ENCODE measurements around the gene CBARP. TPM values are rescaled to one million over a fixed set of nuclear protein-coding genes. Genes with fewer than 3 reads are reported as not detected.

Gene CBARP
- polyA plus RNA-seq, 3 donors = not detected

GRCh38 chr19:1277061-1277460, 39.3 kb upstream of the CBARP start:
- TF ChIP-seq CTCF (IDR thresholded peaks at IDR 0.05) = no peak
- Histone ChIP-seq H3K9me3 (replicated peaks in 1 of 2; ENCODE audit: control insufficient read depth in 1 of 2, insufficient read depth in 1 of 2, low read length in 2 of 2) (no peaks in the 10 kb centered on the region), H3K9ac (ENCODE audit: insufficient read depth, low read length, poor library complexity, severe bottlenecking) (no peak overlapping the region), H4K20me1 (ENCODE audit: insufficient read depth, low read length) (peaks cover 53% of the 10 kb centered on the region), H3K27me3 (ENCODE audit: control insufficient read depth in 2 of 2, insufficient read depth in 2 of 2, low read length in 2 of 2) (no peaks in the 10 kb centered on the region), H3K4me2 (replicated peaks; ENCODE audit: extremely low read depth, low read length, poor library complexity, severe bottlenecking) (no peak overlapping the region), H3K4me1 (ENCODE audit: control insufficient read depth in 1 of 2, insufficient read depth in 2 of 2, low read length in 2 of 2) (peaks cover 41 to 50% of the 10 kb centered on the region in 2 donors), H3K36me3 (replicated peaks in 1 of 2; ENCODE audit: control insufficient read depth in 1 of 2, insufficient read depth in 2 of 2, low read length in 2 of 2) (peaks cover 39 to 42% of the 10 kb centered on the region in 2 donors), H3K4me3 (replicated peaks in 1 of 3; ENCODE audit: low read depth in 2 of 3, low read length in 3 of 3) (no peak overlapping the region), H3K27ac (ENCODE audit: low read depth in 1 of 2, low read length in 2 of 2) (peak overlapping the region in 1 of 2 donors; percentile 89), H2AFZ (ENCODE audit: insufficient read depth, low read depth, low read length, poor library complexity, severe bottlenecking) (no peak overlapping the region), H3K79me2 (ENCODE audit: insufficient read depth, low read length) (peaks cover 42% of the 10 kb centered on the region)
- 98% methylated on average over 9 of the region's 15 CpGs for WGBS (ENCODE audit: insufficient coverage)
- Mint-ChIP-seq H3K36me3 (peaks cover 37 to 61% of the 10 kb centered on the region in 2 donors), H3K27ac (peak overlapping the region in 6 of 7 donors; percentile 54 to 85 (median 80)), H3K4me1 (peaks cover 39% of the 10 kb centered on the region), H3K4me3 (peak overlapping the region in 1 of 2 donors; percentile 65), H3K9me3 (peaks cover 0 to 2% (median 0%) of the 10 kb centered on the region in 7 donors), H3K27me3 (ENCODE audit: low read depth in 3 of 3) (no peaks in the 10 kb centered on the region)
- DNase-seq = no peak
- intact Hi-C loops (cut with micrococcal nuclease) = loop anchor here (5.0 kb wide), 2 partner anchors 80 to 105 kb away; partner anchors contain the start of gene NDUFS7 (in 2 of the 2)

- Histone ChIP-seq H3K4me1 (ENCODE audit: control insufficient read depth in 1 of 2, insufficient read depth in 2 of 2, low read length in 2 of 2) (peaks cover 45 to 54% of the 10 kb centered on the region in 2 donors), H3K27ac (ENCODE audit: low read depth in 1 of 2, low read length in 2 of 2) (peak overlapping the region in 1 of 2 donors; percentile 89), H3K9ac (ENCODE audit: insufficient read depth, low read length, poor library complexity, severe bottlenecking) (peak overlapping the region; percentile 90), H3K27me3 (ENCODE audit: control insufficient read depth in 2 of 2, insufficient read depth in 2 of 2, low read length in 2 of 2) (no peaks in the 10 kb centered on the region), H3K4me3 (replicated peaks in 1 of 3; ENCODE audit: low read depth in 2 of 3, low read length in 3 of 3) (peak overlapping the region in 2 of 3 experiments; percentile 71 to 81), H4K20me1 (ENCODE audit: insufficient read depth, low read length) (peaks cover 58% of the 10 kb centered on the region), H3K4me2 (replicated peaks; ENCODE audit: extremely low read depth, low read length, poor library complexity, severe bottlenecking) (peak overlapping the region; percentile 92), H3K9me3 (replicated peaks in 1 of 2; ENCODE audit: control insufficient read depth in 1 of 2, insufficient read depth in 1 of 2, low read length in 2 of 2) (no peaks in the 10 kb centered on the region), H3K36me3 (replicated peaks in 1 of 2; ENCODE audit: control insufficient read depth in 1 of 2, insufficient read depth in 2 of 2, low read length in 2 of 2) (peaks cover 43 to 47% of the 10 kb centered on the region in 2 donors), H3K79me2 (ENCODE audit: insufficient read depth, low read length) (peaks cover 46% of the 10 kb centered on the region), H2AFZ (ENCODE audit: insufficient read depth, low read depth, low read length, poor library complexity, severe bottlenecking) (peak overlapping the region; percentile 77)
- WGBS (ENCODE audit: insufficient coverage) = 44% methylated on average over 10 of the region's 10 CpGs
- no peak for TF ChIP-seq CTCF (IDR thresholded peaks at IDR 0.05)
- Mint-ChIP-seq H3K4me3 (peak overlapping the region; percentile 65 to 71), H3K27ac (peak overlapping the region; percentile 54 to 85 (median 80)), H3K9me3 (peaks cover 0 to 2% (median 0%) of the 10 kb centered on the region in 7 donors), H3K27me3 (ENCODE audit: low read depth in 3 of 3) (no peaks in the 10 kb centered on the region), H3K4me1 (peaks cover 43% of the 10 kb centered on the region), H3K36me3 (peaks cover 41 to 65% of the 10 kb centered on the region in 2 donors)
- intact Hi-C loops (cut with micrococcal nuclease) = loop anchor here (5.0 kb wide), 2 partner anchors 81 to 106 kb away; partner anchors contain the start of gene NDUFS7 (in 2 of the 2)
- no peak for DNase-seq
Observed at GRCh38 chr19:1276628-1277022, 38.8 kb upstream of the CBARP start.
